Keratinocyte (primary cell): ENCODE measurements around the gene KRT4. TPM values are rescaled to one million over a fixed set of nuclear protein-coding genes. Genes with fewer than 3 reads are reported as not detected.

ENCODE experiments used
- DNase-seq: peaks from one replicate; pipeline ENCODE4 v3.0.0-alpha.2; 2011; ENCODE audit warnings: low read depth, missing footprints, low spot score
- FAIRE-seq: peaks from 2 replicates; lab custom pipeline; 2011; peaks lifted over from hg19 to GRCh38; lab: Jason Lieb, UNC
- H2AFZ ChIP-seq: 2 replicates; pipeline ENCODE4 v1.6.0; 2012; ENCODE audit warnings: low read length, control low read depth, inconsistent platforms; ENCODE audit not compliant: control insufficient read depth
- H3K27ac ChIP-seq: 2 replicates; pipeline ENCODE4 v1.5.1; 2011; ENCODE audit warnings: low read length; ENCODE audit not compliant: control insufficient read depth, insufficient read depth
- H3K27me3 ChIP-seq: 3 replicates; pipeline ENCODE4 v1.6.0; 2011; ENCODE audit warnings: low read length; ENCODE audit not compliant: control insufficient read depth, insufficient read depth; ENCODE audit errors: extremely low read depth
- H3K36me3 ChIP-seq, 2 experiments: 2 replicates in 1 of 2; 3 replicates in 1 of 2; pipeline ENCODE4 v1.5.1; 2011; ENCODE audit warnings: low read length in 2 of 2, mild to moderate bottlenecking in 1 of 2; ENCODE audit not compliant: control insufficient read depth in 2 of 2, insufficient read depth in 2 of 2; ENCODE audit errors: extremely low read depth in 1 of 2
- H3K4me1 ChIP-seq: 3 replicates; pipeline ENCODE4 v1.5.1; 2011; ENCODE audit warnings: low read length; ENCODE audit not compliant: control insufficient read depth, insufficient read depth; ENCODE audit errors: extremely low read depth
- H3K4me2 ChIP-seq: 3 replicates; pipeline ENCODE4 v1.6.0; 2011; ENCODE audit warnings: low read depth, low read length; ENCODE audit not compliant: control insufficient read depth, insufficient read depth; ENCODE audit errors: extremely low read depth
- H3K4me3 ChIP-seq, 3 experiments: fragments of 200-600 bp in 1 of 3; sonication (generic) in 1 of 3; 2 replicates in 2 of 3; 3 replicates in 1 of 3; pipeline ENCODE4 v1.5.1; 2011 to 2016; ENCODE audit warnings: low read length in 3 of 3, mild to moderate bottlenecking in 3 of 3, control low read depth in 2 of 3, inconsistent platforms in 1 of 3, low read depth in 1 of 3, mixed read lengths in 1 of 3, mixed run types in 1 of 3, moderate library complexity in 1 of 3; ENCODE audit not compliant: control insufficient read depth in 2 of 3, insufficient read depth in 2 of 3; ENCODE audit errors: extremely low read depth in 1 of 3
- H3K79me2 ChIP-seq: 2 replicates; pipeline ENCODE4 v1.6.0; 2012; ENCODE audit warnings: low read length; ENCODE audit not compliant: control insufficient read depth, insufficient read depth
- H3K9ac ChIP-seq: 3 replicates; pipeline ENCODE4 v1.6.0; 2011; ENCODE audit warnings: low read length; ENCODE audit not compliant: control insufficient read depth, insufficient read depth; ENCODE audit errors: extremely low read depth
- H3K9me1 ChIP-seq: 3 replicates; pipeline ENCODE4 v1.6.0; 2011; ENCODE audit warnings: low read length; ENCODE audit not compliant: control insufficient read depth, insufficient read depth; ENCODE audit errors: extremely low read depth
- H3K9me3 ChIP-seq: 2 replicates; pipeline ENCODE4 v1.5.1; 2012; ENCODE audit warnings: low read depth, low read length; ENCODE audit not compliant: control insufficient read depth
- H4K20me1 ChIP-seq: 3 replicates; pipeline ENCODE4 v1.6.0; 2011; ENCODE audit warnings: low read length; ENCODE audit not compliant: control insufficient read depth, insufficient read depth; ENCODE audit errors: extremely low read depth
- CTCF ChIP-seq, 3 experiments: IDR thresholded peaks in 1 of 3; conservative IDR thresholded peaks in 1 of 3; optimal IDR thresholded peaks in 1 of 3; 2 replicates in 2 of 3; 3 replicates in 1 of 3; pipeline versions ENCODE3 to v1.5.1; 2011; ENCODE audit warnings: low read length in 3 of 3, mild to moderate bottlenecking in 3 of 3, moderate library complexity in 2 of 3, control low read depth in 1 of 3, inconsistent platforms in 1 of 3; ENCODE audit not compliant: insufficient read depth in 2 of 3; ENCODE audit errors: extremely low read depth in 1 of 3
- EZH2 ChIP-seq: IDR thresholded peaks from one replicate; pipeline ENCODE4 v1.6.1; 2012; ENCODE audit warnings: inconsistent platforms, mild to moderate bottlenecking, low read length, moderate library complexity
- dilution Hi-C: fragments of 300-500 bp; cut with MboI; formaldehyde crosslinking; loops from one replicate; pipeline ENCODE4 v1.7.0; 2020; ENCODE audit warnings: low sequenced_read_pairs; ENCODE audit not compliant: extremely low pct_ligation_motif_present
- polyA plus RNA-seq, 5 experiments: library from polyadenylated mRNA; depleted of rRNA in 3 of 5; stranded (reverse) in 3 of 5; stranded (forward) in 1 of 5; unstranded in 1 of 5; fragments of >200 nt; gene quantifications; 1 replicate in 1 of 5; 2 replicates in 3 of 5; 3 replicates in 1 of 5; pipeline versions ENCODE4 v1.2.1 to v1.2.3, GENCODE V29; 2011 to 2012; ENCODE audit warnings: missing spikeins in 2 of 5, low read depth in 1 of 5, low replicate concordance in 1 of 5

The KRT4 gene
- polyA plus RNA-seq, 1 donor (not counting 4 experiments of a cell fraction or from before 2014, with no cell fraction given): 2.0 TPM

- Histone ChIP-seq H3K27me3 (peaks cover 61% of the 10 kb centered on the region), H3K4me3 (no peak overlapping the region), H2AFZ (no peak overlapping the region), H3K9ac (no peak overlapping the region), H3K27ac (no peak overlapping the region), H3K79me2 (no peaks in the 10 kb centered on the region), H3K9me3 (no peaks in the 10 kb centered on the region), H3K4me2 (no peak overlapping the region), H3K4me1 (no peaks in the 10 kb centered on the region), H3K36me3 (no peaks in the 10 kb centered on the region), H3K9me1 (no peaks in the 10 kb centered on the region), H4K20me1 (no peaks in the 10 kb centered on the region)
- dilution Hi-C loops: no loop called here
- DNase-seq: no peak
- no peak for FAIRE-seq
- TF ChIP-seq CTCF (optimal IDR thresholded peaks at IDR 0.05 in 1 of 3, IDR thresholded peaks at IDR 0.05 in 1 of 3, conservative IDR thresholded peaks at IDR 0.05 in 1 of 3; ENCODE audit: extremely low read depth in 1 of 3, insufficient read depth in 2 of 3, low read length in 3 of 3) (no peak), EZH2 (no peak)
These were observed 44.0 kb downstream of the KRT4 start for GRCh38 chr12:52769946-52770345.

- FAIRE-seq: no peak
- peaks cover 55% of the 10 kb centered on the region for H3K27me3 ChIP-seq
- no peak overlapping the region for H3K4me3 ChIP-seq
- no peak overlapping the region for H3K9ac ChIP-seq
- dilution Hi-C loops: no loop called here
- no peak overlapping the region for H2AFZ ChIP-seq
- no peaks in the 10 kb centered on the region for H3K4me1 ChIP-seq
- TF ChIP-seq CTCF (optimal IDR thresholded peaks at IDR 0.05 in 1 of 3, IDR thresholded peaks at IDR 0.05 in 1 of 3, conservative IDR thresholded peaks at IDR 0.05 in 1 of 3; ENCODE audit: extremely low read depth in 1 of 3, insufficient read depth in 2 of 3, low read length in 3 of 3): no peak
- no peak for TF ChIP-seq EZH2
- no peaks in the 10 kb centered on the region for H4K20me1 ChIP-seq
- DNase-seq: no peak
- no peaks in the 10 kb centered on the region for H3K79me2 ChIP-seq
- no peaks in the 10 kb centered on the region for H3K9me3 ChIP-seq
- no peaks in the 10 kb centered on the region for H3K9me1 ChIP-seq
- H3K27ac ChIP-seq: no peak overlapping the region
- H3K4me2 ChIP-seq: no peak overlapping the region
- H3K36me3 ChIP-seq: no peaks in the 10 kb centered on the region
These were observed 44.6 kb downstream of the KRT4 start for GRCh38 chr12:52769354-52769753.
